ENCODE measurements around the gene LLGL2. TPM values are rescaled to one million over a fixed set of nuclear protein-coding genes. Genes with fewer than 3 reads are reported as not detected.

Gene LLGL2
- total RNA-seq, 1 donor from 2014 or later = 90.6 TPM

- Mint-ChIP-seq H3K27ac (no peak overlapping the region), H3K4me1 (ENCODE audit: unreplicated experiment) (peaks cover 6% of the 10 kb centered on the region), H3K36me3 (no peaks in the 10 kb centered on the region), H3K4me3 (no peak overlapping the region), H3K27me3 (no peaks in the 10 kb centered on the region), H3K9me3 (no peaks in the 10 kb centered on the region)
- TF ChIP-seq, protein P1, sequence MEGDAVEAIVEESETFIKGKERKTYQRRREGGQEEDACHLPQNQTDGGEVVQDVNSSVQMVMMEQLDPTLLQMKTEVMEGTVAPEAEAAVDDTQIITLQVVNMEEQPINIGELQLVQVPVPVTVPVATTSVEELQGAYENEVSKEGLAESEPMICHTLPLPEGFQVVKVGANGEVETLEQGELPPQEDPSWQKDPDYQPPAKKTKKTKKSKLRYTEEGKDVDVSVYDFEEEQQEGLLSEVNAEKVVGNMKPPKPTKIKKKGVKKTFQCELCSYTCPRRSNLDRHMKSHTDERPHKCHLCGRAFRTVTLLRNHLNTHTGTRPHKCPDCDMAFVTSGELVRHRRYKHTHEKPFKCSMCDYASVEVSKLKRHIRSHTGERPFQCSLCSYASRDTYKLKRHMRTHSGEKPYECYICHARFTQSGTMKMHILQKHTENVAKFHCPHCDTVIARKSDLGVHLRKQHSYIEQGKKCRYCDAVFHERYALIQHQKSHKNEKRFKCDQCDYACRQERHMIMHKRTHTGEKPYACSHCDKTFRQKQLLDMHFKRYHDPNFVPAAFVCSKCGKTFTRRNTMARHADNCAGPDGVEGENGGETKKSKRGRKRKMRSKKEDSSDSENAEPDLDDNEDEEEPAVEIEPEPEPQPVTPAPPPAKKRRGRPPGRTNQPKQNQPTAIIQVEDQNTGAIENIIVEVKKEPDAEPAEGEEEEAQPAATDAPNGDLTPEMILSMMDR (conservative IDR thresholded peaks at IDR 0.05) = no peak
- DNase-seq (ENCODE audit: extremely low spot score, unreplicated experiment) = no peak
Observed at GRCh38 chr17:75490173-75490743, 35.2 kb upstream of the LLGL2 start.

DNA sequence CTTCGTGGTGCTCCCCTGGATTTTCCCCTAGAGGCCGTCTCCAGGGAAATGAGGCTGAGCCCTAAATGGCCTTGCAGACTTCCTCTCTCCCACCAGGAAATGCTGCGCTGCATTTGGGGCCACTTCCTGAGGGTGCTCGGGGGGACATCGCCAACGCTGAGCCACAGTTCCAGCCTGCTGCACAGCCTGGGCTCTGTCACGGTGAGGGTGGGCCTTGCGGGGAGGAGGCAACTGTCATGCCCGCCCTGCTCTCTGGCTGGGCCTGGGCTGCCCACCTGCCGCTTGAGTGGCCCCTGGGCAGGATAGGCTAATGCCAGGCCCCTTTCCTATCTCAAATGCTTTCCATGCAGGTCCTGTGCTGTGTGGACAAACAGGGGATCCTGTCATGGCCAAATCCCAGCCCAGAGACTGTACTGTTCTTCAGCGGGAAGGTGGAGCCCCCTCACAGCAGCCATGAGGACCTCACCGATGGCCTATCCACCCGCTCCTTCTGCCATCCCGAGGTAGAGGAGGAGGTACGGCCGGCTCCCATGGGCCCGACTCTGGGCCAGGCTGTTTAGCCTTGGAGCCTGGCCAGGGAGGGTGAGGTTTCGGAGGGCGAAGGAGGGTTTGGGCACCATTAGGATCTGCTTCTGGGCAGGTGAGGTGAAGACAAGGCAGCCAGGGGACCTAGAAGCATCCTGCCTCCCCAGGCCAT is 34.4 kb upstream of the LLGL2 start:
- Mint-ChIP-seq H3K27me3 (no peaks in the 10 kb centered on the region), H3K36me3 (no peaks in the 10 kb centered on the region), H3K9me3 (no peaks in the 10 kb centered on the region), H3K4me3 (no peak overlapping the region), H3K4me1 (ENCODE audit: unreplicated experiment) (peaks cover 6% of the 10 kb centered on the region), H3K27ac (no peak overlapping the region)
- DNase-seq (ENCODE audit: extremely low spot score, unreplicated experiment) = no peak
- TF ChIP-seq, protein P1 (conservative IDR thresholded peaks at IDR 0.05) = no peak

DNA sequence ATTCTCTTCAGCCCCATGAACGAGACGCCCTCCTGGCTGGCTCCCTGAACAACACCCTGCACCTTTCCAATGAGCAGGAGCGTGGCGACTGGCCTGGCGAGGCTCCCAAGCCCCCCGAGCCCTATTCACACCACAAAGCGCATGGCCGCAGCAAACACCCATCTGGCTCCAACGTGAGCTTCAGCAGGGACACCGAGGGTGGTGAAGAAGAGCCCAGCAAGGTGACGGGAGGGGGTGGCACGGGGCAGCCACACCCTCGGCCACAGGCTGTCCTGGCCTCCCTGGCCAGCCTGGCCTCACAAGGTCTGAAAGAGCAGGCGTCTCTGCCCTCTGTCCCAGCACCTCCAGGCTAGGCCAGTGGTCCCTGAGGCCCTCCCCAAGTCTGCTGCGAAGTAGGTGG is 33.8 kb upstream of the LLGL2 start:
- H3K4me1 Mint-ChIP-seq (ENCODE audit: unreplicated experiment) = peaks cover 6% of the 10 kb centered on the region
- no peak for DNase-seq (ENCODE audit: extremely low spot score, unreplicated experiment)
- H3K4me3 Mint-ChIP-seq = no peak overlapping the region
- H3K9me3 Mint-ChIP-seq = no peaks in the 10 kb centered on the region
- H3K27me3 Mint-ChIP-seq = no peaks in the 10 kb centered on the region
- TF ChIP-seq, protein P1 (conservative IDR thresholded peaks at IDR 0.05) = no peak
- no peak overlapping the region for H3K27ac Mint-ChIP-seq
- H3K36me3 Mint-ChIP-seq = no peaks in the 10 kb centered on the region

DNA sequence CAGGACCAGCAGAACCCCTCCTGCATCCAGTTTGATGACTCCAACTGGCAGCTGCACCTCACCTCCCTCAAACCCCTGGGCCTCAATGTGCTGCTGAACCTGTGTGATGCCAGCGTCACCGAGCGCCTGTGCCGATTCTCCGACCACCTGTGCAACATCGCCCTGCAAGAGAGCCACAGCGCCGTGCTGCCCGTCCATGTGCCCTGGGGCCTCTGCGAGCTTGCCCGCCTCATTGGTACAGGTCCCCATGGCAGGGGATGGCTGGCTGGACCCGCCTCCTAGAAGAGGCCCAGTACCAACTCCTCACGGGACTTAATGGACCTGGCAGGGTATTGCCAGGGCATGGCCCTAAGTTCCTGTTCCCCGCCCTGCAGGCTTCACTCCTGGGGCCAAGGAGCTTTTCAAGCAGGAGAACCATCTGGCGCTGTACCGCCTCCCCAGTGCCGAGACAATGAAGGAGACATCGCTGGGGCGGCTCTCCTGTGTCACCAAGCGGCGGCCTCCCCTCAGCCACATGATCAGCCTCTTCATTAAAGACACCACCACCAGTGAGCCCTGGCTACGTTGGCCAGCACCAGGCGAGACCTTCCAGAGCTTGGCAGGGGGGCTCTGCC is 32.8 kb upstream of the LLGL2 start:
- H3K9me3 Mint-ChIP-seq = no peaks in the 10 kb centered on the region
- TF ChIP-seq, protein P1 (conservative IDR thresholded peaks at IDR 0.05) = no peak
- no peak for DNase-seq (ENCODE audit: extremely low spot score, unreplicated experiment)
- H3K27ac Mint-ChIP-seq = no peak overlapping the region
- no peaks in the 10 kb centered on the region for H3K27me3 Mint-ChIP-seq
- peaks cover under 1% of the 10 kb centered on the region for H3K4me1 Mint-ChIP-seq (ENCODE audit: unreplicated experiment)
- no peak overlapping the region for H3K4me3 Mint-ChIP-seq
- no peaks in the 10 kb centered on the region for H3K36me3 Mint-ChIP-seq

DNA sequence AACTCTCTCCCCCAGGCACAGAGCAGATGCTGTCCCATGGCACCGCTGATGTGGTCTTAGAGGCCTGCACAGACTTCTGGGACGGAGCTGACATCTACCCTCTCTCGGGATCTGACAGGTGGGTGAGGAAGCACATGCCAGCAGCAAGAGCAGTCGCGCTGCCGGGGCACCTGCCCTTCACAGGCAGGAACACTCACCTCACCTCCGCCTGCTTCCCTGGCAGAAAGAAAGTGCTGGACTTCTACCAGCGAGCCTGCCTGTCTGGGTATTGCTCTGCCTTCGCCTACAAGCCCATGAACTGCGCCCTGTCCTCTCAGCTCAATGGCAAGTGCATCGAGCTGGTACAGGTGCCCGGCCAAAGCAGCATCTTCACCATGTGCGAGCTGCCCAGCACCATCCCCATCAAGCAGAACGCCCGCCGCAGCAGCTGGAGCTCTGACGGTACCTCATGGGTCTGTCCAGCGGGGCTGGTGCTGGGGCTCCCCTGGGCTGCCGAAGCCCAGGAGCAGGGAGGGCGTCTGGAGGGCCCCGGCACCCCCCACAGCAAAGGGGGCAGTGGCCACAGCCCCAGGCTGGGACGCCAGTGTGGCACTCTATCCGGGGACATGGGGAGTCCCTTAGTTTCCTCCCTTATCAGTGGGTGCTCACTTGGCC is 31.9 kb upstream of the LLGL2 start:
- H3K27me3 Mint-ChIP-seq = no peaks in the 10 kb centered on the region
- no peak overlapping the region for H3K27ac Mint-ChIP-seq
- H3K36me3 Mint-ChIP-seq = no peaks in the 10 kb centered on the region
- H3K9me3 Mint-ChIP-seq = no peaks in the 10 kb centered on the region
- TF ChIP-seq, protein P1 (conservative IDR thresholded peaks at IDR 0.05) = no peak
- no peak for DNase-seq (ENCODE audit: extremely low spot score, unreplicated experiment)
- H3K4me1 Mint-ChIP-seq (ENCODE audit: unreplicated experiment) = no peaks in the 10 kb centered on the region
- no peak overlapping the region for H3K4me3 Mint-ChIP-seq

Data from type B pancreatic cell (in vitro differentiated cells).